NB4 (cell line): ENCODE measurements around the gene STRAP.
A peak's percentile ranks its signal among the peaks of the same experiment; 100 is the strongest.

Source experiments
- DNase-seq: peaks from one replicate; pipeline ENCODE4 v3.0.0; 2010; ENCODE audit warnings: low read depth
- H3K4me3 ChIP-seq: one replicate; pipeline ENCODE4 v1.5.1; 2011; ENCODE audit warnings: mild to moderate bottlenecking, low read depth, low read length, moderate library complexity
- MAX ChIP-seq: IDR thresholded peaks from 2 replicates; pipeline ENCODE4 v1.6.1; 2011; ENCODE audit warnings: low read depth, low read length
- MYC ChIP-seq: IDR thresholded peaks from 2 replicates; pipeline ENCODE4 v1.6.1; 2011; ENCODE audit warnings: low read depth, low read length
- POLR2A ChIP-seq: IDR thresholded peaks from 2 replicates; pipeline ENCODE4 v1.6.1; 2011; ENCODE audit warnings: mild to moderate bottlenecking; ENCODE audit not compliant: insufficient read length; ENCODE audit errors: extremely low read depth
- TF ChIP-seq, protein P1 (sequence below): IDR thresholded peaks from one replicate; pipeline ENCODE4 v1.5.1; 2012; ENCODE audit warnings: low read depth, low read length

STRAP gene, protein sequence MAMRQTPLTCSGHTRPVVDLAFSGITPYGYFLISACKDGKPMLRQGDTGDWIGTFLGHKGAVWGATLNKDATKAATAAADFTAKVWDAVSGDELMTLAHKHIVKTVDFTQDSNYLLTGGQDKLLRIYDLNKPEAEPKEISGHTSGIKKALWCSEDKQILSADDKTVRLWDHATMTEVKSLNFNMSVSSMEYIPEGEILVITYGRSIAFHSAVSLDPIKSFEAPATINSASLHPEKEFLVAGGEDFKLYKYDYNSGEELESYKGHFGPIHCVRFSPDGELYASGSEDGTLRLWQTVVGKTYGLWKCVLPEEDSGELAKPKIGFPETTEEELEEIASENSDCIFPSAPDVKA

DNA sequence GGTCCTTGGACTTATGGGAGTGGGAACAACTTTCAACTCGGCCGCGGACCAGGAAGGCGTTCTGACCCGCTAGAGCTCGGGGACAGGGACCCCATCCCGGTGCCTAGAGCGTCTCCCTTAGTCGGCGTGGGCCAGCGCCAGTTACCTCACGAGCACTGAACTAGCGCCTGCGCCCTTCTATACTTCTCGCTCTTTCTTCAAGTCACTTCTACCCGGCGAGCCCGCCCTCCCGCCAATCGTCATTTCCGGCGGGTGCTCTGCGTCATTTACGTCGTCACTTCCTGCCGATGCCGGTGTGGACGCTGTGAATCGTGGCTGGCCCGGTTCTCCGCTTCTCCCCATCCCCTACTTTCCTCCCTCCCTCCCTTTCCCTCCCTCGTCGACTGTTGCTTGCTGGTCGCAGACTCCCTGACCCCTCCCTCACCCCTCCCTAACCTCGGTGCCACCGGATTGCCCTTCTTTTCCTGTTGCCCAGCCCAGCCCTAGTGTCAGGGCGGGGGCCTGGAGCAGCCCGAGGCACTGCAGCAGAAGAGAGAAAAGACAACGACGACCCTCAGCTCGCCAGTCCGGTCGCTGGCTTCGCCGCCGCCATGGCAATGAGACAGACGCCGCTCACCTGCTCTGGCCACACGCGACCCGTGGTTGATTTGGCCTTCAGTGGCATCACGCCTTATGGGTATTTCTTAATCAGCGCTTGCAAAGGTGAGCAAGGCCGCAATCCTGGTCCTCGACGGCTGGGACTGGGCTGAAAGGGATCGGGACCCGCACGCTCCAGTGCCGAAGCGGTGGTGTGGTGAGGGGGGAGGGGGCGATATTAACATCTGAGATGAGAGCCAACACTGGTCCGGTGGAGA, at the start of gene STRAP:
TSS of gene STRAP (plus strand) at position 270 of the 854 bp plus-strand sequence. CDS start at position 591, 321 bp downstream.
- TF ChIP-seq, protein P1, sequence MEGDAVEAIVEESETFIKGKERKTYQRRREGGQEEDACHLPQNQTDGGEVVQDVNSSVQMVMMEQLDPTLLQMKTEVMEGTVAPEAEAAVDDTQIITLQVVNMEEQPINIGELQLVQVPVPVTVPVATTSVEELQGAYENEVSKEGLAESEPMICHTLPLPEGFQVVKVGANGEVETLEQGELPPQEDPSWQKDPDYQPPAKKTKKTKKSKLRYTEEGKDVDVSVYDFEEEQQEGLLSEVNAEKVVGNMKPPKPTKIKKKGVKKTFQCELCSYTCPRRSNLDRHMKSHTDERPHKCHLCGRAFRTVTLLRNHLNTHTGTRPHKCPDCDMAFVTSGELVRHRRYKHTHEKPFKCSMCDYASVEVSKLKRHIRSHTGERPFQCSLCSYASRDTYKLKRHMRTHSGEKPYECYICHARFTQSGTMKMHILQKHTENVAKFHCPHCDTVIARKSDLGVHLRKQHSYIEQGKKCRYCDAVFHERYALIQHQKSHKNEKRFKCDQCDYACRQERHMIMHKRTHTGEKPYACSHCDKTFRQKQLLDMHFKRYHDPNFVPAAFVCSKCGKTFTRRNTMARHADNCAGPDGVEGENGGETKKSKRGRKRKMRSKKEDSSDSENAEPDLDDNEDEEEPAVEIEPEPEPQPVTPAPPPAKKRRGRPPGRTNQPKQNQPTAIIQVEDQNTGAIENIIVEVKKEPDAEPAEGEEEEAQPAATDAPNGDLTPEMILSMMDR = no peak
- TF ChIP-seq MYC (peak; percentile 38; the same call in 1 of the 2 replicates), POLR2A (peak; percentile 95), MAX (peak; percentile 13)
- peak within 1 kb of the TSS; percentile 99 for H3K4me3 ChIP-seq

DNA sequence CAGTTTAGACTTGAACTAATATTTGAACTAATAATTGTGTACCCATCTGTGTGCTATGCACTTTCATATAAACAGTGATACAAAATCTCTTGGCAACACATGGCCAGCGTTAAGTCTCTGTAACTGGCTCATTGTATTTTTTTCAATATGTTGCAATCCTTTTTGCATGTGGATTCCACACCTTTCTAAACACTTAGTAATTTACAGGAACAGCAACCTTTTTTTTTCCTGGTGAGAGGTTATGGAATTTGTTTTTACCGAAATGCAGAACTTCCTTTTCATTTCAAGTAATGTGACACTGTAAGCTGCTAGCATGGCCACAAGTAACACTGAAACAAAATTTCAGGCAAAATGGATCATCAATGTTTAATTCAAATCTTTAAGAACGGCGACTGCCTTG, 47.6 kb upstream of the STRAP start:
- DNase-seq = no peak
- H3K4me3 ChIP-seq = no peak overlapping the region
- TF ChIP-seq MAX (no peak), MYC (no peak), POLR2A (no peak)
- TF ChIP-seq, protein P1 = no peak

More for the DNA sequence above, at the start of gene STRAP:
- peak; percentile 97 for DNase-seq

GRCh38 chr12:15837141-15837790, 44.9 kb upstream of the STRAP start:
- H3K4me3 ChIP-seq = no peak overlapping the region
- TF ChIP-seq MAX (no peak), MYC (no peak), POLR2A (no peak)
- TF ChIP-seq, protein P1 = no peak
- no peak for DNase-seq

GRCh38 chr12:15839041-15839440, 43.1 kb upstream of the STRAP start:
- TF ChIP-seq MAX (no peak), MYC (no peak), POLR2A (no peak)
- TF ChIP-seq, protein P1 = no peak
- no peak for DNase-seq
- no peak overlapping the region for H3K4me3 ChIP-seq

- no peak for DNase-seq
- TF ChIP-seq MAX (no peak), POLR2A (no peak), MYC (no peak)
- TF ChIP-seq, protein P1 = no peak
- H3K4me3 ChIP-seq = no peak overlapping the region
Observed at GRCh38 chr12:15839682-15840081, 42.5 kb upstream of the STRAP start.
